GM04503 (cell line): Measurements from ENCODE around the gene SERPINB6.
"Not testable (repeated sequence)": the region's sequence is repeated elsewhere in the genome, so short reads cannot be mapped to it uniquely, and the experiment has no call there.

Source experiments
- DNase-seq: peaks from one replicate; pipeline ENCODE4 v3.0.0-alpha.2; 2012; ENCODE audit warnings: low read depth

The SERPINB6 gene

DNA sequence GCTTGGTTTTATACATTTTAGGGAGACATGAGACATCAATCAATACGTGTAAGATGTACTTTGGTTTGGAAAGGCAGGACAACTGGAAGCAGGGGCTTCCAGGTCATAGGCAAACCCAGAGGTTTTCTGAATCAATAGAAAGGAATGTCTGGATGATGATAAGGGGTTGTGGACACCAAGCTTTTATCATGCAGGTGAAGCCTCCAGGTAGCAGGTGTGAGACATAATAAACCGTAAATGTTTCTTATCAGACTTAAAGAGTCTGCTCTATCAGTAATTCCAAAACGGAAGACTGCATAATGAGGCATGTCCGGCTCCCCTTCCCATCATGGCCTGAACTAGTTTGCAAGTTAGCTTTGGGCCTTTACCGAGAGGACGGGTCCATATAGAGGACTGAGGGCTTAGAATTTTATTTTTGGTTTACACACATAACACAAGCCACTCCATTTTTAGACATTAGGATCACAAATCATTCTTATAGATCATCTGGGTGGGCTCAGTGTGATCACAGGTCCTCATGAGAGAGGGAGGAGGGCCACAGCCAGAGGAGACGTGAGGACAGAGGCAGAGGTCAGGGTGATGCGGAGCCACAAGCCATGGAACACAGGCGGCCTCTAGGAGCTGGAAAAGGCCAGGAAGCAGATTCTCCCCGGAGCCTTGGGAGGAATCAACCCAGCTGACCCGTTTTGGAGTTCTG lies 57.6 kb downstream of the SERPINB6 start:
- DNase-seq = no peak

DNA sequence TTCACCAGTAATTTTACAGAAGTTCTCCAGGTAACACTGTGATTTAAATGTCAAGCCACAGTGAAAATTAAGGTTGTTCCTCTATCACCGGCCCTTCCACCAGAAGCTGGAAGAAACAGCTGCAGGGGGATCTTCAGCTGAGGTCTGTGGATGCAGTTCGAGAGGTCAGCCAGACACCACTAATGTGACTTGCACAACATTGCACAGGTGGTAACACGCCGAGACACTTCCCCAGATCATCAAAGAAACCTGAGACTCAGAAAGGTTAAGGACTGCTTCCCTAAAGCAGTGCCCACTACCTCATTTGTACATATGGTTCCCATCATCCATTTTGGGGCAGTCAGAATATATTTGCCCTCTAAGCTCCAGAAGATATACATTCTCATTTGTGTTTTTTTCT lies 60.2 kb downstream of the SERPINB6 start:
- no peak for DNase-seq

DNA sequence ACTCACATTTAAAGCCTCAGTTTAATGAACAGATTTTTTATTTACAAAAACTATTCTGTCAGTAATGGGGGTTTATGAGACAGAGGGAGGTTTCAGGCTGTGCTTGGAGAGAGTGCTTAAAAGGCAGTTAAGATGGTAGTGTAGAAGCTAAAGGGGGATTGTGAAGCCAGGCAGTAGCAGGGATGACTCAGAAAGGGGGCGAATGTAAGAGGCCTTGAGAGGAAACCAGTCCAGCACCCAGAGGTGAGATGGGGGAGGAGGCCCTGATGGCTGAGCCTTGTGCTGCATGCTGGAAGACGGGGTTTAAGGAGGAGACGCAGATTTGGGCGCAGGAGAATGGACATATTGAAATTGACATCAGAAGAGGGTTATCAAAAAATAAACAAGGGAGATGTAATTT lies 61.6 kb downstream of the SERPINB6 start:
- no peak for DNase-seq

DNA sequence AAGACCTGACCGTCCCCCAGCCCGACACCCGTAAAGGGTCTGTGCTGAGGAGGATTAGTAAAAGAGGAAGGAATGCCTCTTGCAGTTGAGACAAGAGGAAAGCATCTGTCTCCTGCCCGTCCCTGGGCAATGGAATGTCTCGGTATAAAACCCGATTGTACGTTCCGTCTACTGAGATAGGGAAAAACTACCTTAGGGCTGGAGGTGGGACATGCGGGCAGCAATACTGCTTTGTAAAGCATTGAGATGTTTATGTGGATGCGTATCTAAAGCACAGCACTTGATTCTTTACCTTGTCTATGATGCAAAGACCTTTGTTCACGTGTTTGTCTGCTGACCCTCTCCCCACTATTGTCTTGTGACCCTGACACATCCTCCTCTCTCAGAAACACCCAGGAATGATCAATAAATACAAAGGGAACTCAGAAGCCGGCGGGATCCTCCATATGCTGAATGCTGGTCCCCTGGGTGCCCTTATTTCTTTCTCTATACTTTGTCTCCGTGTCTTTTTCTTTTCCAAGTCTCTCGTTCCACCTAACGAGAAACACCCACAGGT lies 62.2 kb downstream of the SERPINB6 start:
- not testable (repeated sequence) for DNase-seq

DNA sequence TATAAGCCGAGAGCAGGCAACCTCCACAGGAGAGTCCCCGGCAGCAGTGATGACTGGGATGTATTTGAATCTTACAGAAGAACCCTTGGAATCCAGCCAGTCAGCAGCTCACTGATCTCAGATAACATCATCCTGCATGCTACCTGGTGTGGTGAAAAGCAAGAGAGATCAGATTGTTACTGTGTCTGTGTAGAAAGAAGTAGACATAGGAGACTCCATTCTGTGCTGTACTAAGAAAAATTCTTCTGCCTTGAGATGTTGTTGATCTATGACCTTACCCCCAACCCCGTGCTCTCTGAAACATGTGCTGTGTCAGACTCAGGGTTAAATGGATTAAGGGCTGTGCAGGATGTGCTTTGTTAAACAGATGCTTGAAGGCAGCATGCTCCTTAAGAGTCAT lies 62.9 kb downstream of the SERPINB6 start:
- DNase-seq = not testable (repeated sequence)

DNA sequence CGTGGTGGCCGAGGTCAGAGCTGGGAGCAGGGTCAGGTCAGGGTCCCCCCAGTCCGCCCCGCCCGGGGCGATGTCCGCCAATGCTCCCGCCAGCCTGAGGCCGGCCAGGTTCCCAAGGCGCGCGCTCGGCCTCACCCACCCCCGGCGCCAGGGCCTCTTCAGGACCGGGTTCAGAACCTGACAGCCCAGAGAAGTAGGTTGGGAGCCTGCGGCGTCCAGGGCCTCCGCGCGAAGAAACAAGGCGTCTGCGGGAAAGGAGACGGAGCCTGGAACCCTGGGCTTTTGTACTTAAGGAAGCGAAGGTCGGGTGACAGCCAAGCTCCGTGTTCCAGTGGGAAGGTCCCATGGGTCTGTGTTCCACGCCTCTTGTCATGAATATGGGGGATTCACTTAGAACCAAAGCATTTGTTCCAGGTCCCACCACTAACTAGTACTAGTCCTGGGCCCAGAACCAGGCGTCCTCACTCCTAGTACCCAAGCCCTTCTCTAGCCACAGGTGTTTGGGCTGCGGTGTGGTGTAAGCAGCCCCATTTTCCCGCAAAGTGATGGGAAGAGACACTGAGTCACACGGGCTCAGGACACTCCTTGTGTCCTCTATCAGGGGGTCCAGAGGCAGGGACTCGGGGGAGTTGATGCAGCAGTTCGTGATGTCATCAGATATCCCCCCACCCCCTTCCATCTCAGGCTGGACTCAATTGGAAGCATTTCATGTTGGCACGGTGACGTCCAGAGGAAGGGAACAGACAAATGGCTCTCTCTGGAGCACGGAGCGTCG lies 67.8 kb downstream of the SERPINB6 start:
- not testable (repeated sequence) for DNase-seq

DNA sequence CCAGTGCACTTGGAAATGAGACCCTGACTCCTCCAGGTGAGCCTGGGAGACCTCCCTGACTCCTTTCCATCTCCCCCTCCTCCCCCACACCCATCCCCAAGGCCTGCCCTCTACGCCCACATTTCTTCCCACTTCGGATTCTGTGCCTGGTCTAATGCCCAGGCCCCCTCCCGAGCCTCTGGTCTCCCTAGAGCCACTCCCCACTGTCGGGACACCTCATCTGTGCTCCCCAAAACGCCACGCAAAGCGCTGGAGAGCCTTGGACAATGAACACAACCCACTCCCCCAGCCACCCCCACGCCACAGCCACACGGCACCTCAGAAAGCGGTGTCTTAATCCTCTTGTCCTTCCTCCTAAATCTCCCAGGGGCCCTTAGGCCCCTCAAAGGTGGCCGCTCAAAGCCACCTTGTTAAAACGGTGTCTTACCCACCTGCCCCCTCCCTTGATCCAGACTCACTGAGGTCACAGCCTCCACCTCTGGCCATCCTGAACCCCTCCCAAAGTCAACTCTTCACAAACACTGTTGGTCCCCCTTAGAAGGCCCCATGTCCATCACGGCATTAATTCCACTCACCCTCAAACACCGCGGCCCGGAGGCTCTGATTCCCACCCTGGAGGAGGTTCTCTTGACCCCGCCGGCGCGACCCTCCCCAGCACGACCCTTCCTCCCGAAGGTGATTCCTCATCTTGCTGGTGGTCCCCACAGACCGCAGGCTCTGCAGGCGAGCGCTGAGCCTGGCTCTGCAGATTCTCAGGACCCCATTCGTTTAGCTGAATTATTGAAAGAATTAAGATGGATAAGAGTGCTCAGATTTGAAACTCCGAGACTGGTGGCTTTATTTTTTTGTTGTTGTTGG lies 69.5 kb downstream of the SERPINB6 start:
- not testable (repeated sequence) for DNase-seq

DNA sequence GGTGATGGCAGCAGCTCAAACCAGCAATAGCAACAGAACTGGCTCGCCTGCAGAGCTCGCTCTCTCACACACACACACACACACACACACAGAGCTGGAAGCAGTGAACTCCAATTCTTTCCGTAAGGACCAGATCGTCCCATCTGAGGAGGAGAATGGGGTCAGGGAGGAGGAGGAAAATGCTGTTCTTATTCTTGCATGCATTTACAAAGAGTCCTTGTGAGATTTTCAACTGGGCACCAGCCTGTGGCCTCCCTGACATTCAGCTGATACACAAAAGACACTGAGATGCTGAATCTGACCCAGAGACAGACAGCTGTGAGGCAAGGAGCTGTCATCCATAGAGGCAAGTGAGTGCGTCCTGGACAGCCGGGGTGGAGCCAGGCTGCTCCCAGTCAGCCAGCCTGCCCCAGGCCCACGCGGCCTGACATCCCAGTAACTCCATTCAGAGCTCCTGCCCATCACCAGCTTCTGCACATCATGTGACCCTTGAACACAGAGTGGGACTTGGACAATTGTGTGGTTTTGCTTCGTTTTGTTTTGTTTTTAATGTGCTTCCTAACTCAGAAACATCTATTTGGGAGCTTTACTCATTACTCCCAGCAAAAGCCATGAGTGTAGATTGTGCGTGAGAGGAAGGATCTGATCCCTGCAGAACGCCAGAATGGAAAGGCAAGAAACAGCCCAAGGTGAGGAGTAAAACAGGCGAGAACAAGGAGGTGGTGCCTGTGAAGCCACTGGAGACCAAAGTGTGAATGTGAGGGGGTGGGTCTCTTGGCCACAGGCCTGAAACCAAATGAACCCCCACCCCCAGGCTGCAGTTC lies 70.3 kb downstream of the SERPINB6 start:
- no peak for DNase-seq

DNA sequence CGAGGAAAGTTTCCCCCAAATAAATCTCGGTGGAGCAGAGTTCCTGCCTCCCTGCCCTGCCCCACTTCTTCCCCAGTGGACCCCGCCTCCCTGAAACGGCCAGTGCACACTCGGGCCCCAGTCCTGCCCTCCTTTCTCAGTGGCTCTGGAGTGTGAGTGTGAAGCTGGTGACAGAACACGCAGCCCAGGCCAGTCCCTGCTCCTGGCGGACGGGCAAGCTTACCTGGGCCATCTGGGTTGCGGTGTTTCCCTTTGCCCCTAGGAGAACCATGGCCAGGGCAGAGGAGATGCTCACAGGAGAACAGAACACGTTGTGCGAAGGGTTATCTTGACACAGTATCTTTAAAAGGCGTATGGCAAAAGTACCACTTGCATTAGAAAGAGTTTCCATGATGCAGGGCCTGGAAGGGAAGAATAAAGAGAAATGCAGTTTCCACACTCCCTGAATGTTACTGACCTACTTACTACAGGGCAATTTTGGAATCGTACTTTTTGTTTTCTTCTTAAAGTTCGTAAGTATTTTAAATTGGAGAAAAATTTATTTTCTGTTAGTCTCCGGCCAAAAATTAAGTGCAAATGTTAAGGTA lies 71.1 kb downstream of the SERPINB6 start:
- no peak for DNase-seq

DNA sequence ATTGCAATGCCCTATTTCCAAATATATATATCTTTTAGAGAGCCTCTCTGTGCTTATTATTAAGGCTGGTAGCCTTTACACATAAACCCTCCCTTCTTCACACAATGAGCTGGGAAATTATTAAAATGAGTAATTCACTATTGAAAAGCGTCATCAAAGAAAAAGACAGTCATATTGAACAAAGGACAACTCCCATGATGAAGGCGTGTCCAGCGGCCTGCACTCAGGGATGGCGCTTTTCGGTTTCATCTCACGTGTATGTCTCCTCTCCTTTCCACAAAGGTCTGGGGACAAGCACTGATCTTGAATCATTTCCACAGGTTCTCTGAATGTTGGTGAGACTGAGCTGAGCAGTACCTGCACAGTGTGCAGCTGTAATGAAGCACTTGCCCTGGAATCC lies 71.8 kb downstream of the SERPINB6 start:
- DNase-seq = no peak
